Ishikawa (cell line): Measurements from ENCODE around the gene HMGN3.

ENCODE experiments used
- CEBPB ChIP-seq: IDR thresholded peaks from 2 replicates; pipeline ENCODE4 v1.6.1; 2012
- CREB1 ChIP-seq: IDR thresholded peaks from 2 replicates; pipeline ENCODE4 v1.6.1; 2012; ENCODE audit warnings: low read depth
- EGR1 ChIP-seq: IDR thresholded peaks from 2 replicates; pipeline ENCODE4 v1.6.1; 2012
- EP300 ChIP-seq: IDR thresholded peaks from 2 replicates; pipeline ENCODE4 v1.6.1; 2012; ENCODE audit warnings: borderline replicate concordance
- FOXM1 ChIP-seq: IDR thresholded peaks from 2 replicates; pipeline ENCODE4 v1.6.1; 2012; ENCODE audit warnings: low read depth, borderline replicate concordance
- NFIC ChIP-seq: IDR thresholded peaks from 2 replicates; pipeline ENCODE4 v1.6.1; 2012
- RAD21 ChIP-seq: IDR thresholded peaks from 2 replicates; pipeline ENCODE4 v1.6.1; 2012; ENCODE audit warnings: low read depth
- TAF1 ChIP-seq: IDR thresholded peaks from 2 replicates; pipeline ENCODE4 v1.6.1; 2012; ENCODE audit warnings: low read depth, mild to moderate bottlenecking
- TCF12 ChIP-seq: IDR thresholded peaks from 2 replicates; pipeline ENCODE4 v1.6.1; 2012; ENCODE audit warnings: low read depth
- TEAD4 ChIP-seq: IDR thresholded peaks from 2 replicates; pipeline ENCODE4 v1.6.1; 2012
- YY1 ChIP-seq: IDR thresholded peaks from 2 replicates; pipeline ENCODE4 v1.6.1; 2012; ENCODE audit warnings: low read depth
- ZBTB7A ChIP-seq: IDR thresholded peaks from 2 replicates; pipeline ENCODE4 v1.6.1; 2012; ENCODE audit warnings: low read depth
- TF ChIP-seq, protein P1 (sequence below): IDR thresholded peaks from 2 replicates; pipeline ENCODE4 v1.6.1; 2012
- TF ChIP-seq, protein P2 (sequence below): IDR thresholded peaks from 2 replicates; pipeline ENCODE4 v1.6.1; 2012
- TF ChIP-seq, protein P3 (sequence below): IDR thresholded peaks from 2 replicates; pipeline ENCODE4 v1.6.1; 2012; ENCODE audit warnings: low read depth, mild to moderate bottlenecking

Gene HMGN3

DNA sequence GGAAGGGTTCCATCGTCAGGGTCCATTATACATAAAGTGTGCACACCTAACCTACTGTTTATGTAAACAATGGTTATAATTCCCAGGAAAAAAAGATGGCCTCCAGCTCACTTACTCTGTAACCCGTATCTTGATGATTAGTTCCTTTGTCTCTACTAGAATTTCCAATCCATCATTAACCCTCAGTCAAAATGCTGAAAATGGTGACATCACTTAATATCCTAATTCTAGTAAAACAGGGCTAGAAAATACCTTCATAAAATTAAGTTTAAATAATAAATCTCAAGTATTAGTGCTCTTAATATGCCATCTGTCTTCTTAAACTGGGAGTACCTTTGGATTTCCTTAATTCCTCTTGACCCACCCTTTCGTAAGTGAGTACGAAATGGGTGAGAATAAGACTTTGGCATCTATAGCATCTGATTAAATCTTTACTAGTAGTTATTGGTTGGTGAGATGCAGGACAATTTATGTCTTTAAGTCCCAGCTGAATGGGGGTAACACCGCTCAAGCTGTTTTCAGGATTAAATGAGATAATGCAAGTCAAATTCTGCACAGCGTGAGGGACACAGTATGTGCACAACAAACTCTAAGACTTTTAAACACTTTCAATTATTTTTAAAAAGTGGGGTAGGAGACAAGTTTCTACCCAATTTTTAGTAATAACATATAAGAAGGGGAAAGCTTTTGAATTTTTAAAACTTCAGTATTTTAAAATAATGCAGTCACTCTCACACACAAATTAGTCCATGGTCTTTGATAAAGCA is 1.6 kb downstream of the HMGN3 start:
- TF ChIP-seq EP300: no peak

DNA sequence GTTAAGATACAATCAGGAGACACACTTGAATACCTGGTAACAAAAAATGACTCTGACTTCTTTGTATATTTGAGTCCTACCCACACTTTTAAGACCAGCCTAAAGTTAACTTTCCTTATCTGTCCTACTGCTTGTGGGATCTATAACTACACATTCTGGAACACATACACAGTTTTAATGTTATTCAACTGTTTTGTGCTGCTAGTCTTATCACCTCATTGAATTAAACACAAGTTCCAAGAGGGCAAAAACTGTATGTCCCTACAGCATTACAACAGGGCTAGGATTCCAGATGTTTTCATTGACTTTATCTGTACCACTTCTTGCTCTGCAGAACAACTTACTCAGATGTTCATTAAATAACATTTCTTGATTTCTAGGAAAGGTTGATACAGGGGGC is 2.8 kb downstream of the HMGN3 start:
- TF ChIP-seq, protein P1, sequence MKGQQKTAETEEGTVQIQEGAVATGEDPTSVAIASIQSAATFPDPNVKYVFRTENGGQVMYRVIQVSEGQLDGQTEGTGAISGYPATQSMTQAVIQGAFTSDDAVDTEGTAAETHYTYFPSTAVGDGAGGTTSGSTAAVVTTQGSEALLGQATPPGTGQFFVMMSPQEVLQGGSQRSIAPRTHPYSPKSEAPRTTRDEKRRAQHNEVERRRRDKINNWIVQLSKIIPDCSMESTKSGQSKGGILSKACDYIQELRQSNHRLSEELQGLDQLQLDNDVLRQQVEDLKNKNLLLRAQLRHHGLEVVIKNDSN: no peak
- TF ChIP-seq EP300: no peak
- TF ChIP-seq NFIC: no peak
- TF ChIP-seq CEBPB: no peak

DNA sequence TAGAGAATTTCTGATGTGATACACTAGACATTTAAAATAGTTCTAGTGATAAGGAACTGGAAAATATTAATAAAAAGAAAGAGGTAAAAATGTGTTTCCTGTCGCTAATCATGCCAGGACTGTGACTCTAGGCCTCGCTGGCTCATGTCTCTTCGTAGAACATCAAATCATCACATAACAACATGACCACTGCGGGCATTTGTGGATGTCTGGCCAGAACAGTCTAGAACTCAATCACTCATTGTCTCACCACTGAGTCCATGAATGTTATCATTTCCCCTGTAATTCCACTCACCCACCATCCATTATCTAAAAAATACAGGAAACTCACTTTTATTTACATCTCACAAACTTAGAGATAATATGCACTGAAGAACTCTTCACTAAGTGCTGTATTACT is 3.4 kb downstream of the HMGN3 start:
- TF ChIP-seq TCF12 (no peak), TAF1 (no peak), YY1 (no peak), CREB1 (no peak), RAD21 (no peak), CEBPB (no peak), EP300 (no peak), EGR1 (no peak)
- TF ChIP-seq, protein P1: no peak
- TF ChIP-seq, protein P2, sequence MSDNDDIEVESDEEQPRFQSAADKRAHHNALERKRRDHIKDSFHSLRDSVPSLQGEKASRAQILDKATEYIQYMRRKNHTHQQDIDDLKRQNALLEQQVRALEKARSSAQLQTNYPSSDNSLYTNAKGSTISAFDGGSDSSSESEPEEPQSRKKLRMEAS: no peak
- TF ChIP-seq, protein P3, sequence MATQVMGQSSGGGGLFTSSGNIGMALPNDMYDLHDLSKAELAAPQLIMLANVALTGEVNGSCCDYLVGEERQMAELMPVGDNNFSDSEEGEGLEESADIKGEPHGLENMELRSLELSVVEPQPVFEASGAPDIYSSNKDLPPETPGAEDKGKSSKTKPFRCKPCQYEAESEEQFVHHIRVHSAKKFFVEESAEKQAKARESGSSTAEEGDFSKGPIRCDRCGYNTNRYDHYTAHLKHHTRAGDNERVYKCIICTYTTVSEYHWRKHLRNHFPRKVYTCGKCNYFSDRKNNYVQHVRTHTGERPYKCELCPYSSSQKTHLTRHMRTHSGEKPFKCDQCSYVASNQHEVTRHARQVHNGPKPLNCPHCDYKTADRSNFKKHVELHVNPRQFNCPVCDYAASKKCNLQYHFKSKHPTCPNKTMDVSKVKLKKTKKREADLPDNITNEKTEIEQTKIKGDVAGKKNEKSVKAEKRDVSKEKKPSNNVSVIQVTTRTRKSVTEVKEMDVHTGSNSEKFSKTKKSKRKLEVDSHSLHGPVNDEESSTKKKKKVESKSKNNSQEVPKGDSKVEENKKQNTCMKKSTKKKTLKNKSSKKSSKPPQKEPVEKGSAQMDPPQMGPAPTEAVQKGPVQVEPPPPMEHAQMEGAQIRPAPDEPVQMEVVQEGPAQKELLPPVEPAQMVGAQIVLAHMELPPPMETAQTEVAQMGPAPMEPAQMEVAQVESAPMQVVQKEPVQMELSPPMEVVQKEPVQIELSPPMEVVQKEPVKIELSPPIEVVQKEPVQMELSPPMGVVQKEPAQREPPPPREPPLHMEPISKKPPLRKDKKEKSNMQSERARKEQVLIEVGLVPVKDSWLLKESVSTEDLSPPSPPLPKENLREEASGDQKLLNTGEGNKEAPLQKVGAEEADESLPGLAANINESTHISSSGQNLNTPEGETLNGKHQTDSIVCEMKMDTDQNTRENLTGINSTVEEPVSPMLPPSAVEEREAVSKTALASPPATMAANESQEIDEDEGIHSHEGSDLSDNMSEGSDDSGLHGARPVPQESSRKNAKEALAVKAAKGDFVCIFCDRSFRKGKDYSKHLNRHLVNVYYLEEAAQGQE: no peak

DNA sequence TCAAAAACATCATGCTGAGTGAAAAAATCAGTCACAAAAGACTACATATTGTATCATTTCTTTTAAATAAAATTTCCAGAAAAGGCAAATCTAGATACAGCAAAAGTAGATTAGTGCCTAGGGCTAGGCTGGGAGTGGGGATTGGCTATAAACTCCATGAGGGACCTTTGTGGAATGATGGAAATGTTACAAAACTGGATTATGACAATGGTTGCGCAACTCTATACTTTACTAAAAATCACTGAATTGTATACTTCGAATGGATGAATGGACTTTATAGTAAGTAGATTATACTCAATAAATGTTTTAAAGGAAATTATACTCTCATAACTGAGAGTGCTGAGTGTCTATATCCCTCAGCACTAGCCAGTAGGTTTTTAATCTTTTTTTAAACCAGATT is 4.3 kb downstream of the HMGN3 start:
- TF ChIP-seq EGR1 (no peak), TCF12 (no peak), TEAD4 (peak; percentile 81), CEBPB (peak; percentile 99), FOXM1 (no peak), NFIC (no peak), TAF1 (no peak), EP300 (peak; percentile 16; the same call in 1 of the 2 replicates)

DNA sequence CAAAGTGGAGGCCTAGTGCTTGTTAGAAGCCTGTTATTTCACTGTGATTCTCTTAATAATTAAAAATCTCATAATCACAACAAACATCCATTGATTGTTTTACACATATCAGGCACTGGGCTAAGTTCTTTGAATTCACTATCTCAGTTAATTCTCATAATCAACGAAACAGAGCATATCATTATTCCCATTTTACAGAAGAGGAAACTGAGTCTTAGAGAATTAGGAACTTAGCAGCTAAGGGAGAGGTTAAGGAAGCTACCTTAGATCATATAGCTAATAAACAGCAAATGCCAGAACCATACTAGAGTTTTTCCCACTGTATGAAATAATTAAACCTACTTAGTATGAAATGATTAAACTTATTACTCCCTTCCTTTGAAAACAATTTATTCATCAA is 7.0 kb downstream of the HMGN3 start:
- no peak for TF ChIP-seq RAD21
- TF ChIP-seq, protein P1: no peak
- TF ChIP-seq CREB1: no peak
- TF ChIP-seq TAF1: no peak
- TF ChIP-seq, protein P3: no peak
- TF ChIP-seq TEAD4: no peak
- TF ChIP-seq EP300: no peak
- TF ChIP-seq EGR1: no peak
- no peak for TF ChIP-seq ZBTB7A
- no peak for TF ChIP-seq YY1
- no peak for TF ChIP-seq FOXM1
- no peak for TF ChIP-seq NFIC
- no peak for TF ChIP-seq CEBPB
- TF ChIP-seq, protein P2: no peak

DNA sequence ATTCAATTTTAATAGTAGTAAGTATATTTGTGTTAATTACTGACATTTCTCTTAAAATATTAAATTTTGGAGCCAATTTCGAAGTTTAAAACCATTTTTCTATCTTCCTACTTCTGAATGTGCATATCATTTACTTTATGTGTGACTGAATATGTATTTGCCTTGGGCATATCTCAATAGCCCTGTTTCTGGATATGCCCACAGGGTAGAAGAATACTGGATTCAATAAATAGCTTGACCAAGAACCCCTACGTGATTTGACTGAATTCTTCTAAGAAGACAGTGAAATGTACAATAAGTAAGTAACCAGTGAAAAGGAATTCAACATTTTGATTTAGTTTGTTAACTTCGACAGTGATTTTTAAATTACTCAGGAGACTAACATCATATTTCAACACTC is 7.8 kb downstream of the HMGN3 start:
- no peak for TF ChIP-seq FOXM1
- TF ChIP-seq, protein P2: no peak
